Measurements from ENCODE around the gene ATF2.

Gene ATF2

GRCh38 chr2:175180701-175181103 is 12.7 kb upstream of the ATF2 start:
- H3K9me3 ChIP-seq (ENCODE audit: control insufficient read depth, low read length) = no peaks in the 10 kb centered on the region
- peaks cover 5% of the 10 kb centered on the region for H3K4me1 ChIP-seq (ENCODE audit: control insufficient read depth, insufficient read depth, low read length)
- no peaks in the 10 kb centered on the region for H3K36me3 ChIP-seq (ENCODE audit: control insufficient read depth, insufficient read depth, low read length)
- H3K4me3 ChIP-seq (ENCODE audit: low read length) = peak overlapping the region; percentile 93
- peak overlapping the region; percentile 98 for H3K9ac ChIP-seq (ENCODE audit: low read length)
- H3K27me3 ChIP-seq (ENCODE audit: control insufficient read depth, insufficient read depth, low read length) = no peaks in the 10 kb centered on the region

DNA sequence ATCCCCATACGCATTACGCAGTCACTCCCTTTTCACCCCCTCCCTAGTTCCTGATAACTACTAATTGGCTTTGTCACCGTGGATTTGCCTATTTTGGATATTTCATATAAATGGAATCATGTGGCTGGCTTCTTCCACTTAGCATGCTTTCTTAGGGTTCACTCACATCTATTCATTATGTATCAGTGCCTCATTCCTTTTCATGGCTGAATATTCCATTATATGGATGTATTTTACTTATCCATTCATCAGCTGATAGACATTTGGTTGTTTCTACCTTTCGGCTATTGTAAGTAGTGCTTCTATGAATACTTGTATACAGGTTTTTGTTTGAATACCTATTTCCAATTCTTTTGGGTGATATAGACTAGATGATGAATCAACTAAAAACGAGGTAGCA is 8.6 kb upstream of the ATF2 start:
- H3K4me1 ChIP-seq (ENCODE audit: control insufficient read depth, insufficient read depth, low read length) = peaks cover under 1% of the 10 kb centered on the region
- H3K9ac ChIP-seq (ENCODE audit: low read length) = no peak overlapping the region
- H3K9me3 ChIP-seq (ENCODE audit: control insufficient read depth, low read length) = no peaks in the 10 kb centered on the region
- no peaks in the 10 kb centered on the region for H3K36me3 ChIP-seq (ENCODE audit: control insufficient read depth, insufficient read depth, low read length)
- no peak overlapping the region for H3K4me3 ChIP-seq (ENCODE audit: low read length)
- H3K27me3 ChIP-seq (ENCODE audit: control insufficient read depth, insufficient read depth, low read length) = no peaks in the 10 kb centered on the region

DNA sequence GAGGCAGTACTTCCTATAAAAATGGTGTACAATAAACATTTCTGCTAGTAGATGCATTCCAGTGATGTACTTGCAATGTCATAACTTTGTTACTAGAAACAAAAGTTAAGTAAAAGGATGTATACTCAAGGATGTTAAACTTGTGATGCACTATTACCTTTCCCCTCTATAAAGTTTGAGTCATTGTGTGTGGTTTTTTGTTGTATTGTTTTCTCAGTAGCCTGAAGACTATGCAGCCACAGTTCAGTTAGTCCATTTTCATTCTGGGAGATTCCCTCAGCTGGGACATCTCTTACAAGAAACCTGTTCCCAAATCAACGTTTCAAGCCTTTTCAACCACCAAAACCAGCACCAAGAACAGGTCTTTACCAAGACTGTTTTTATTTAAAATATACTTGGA is 7.9 kb upstream of the ATF2 start:
- no peaks in the 10 kb centered on the region for H3K4me1 ChIP-seq (ENCODE audit: control insufficient read depth, insufficient read depth, low read length)
- H3K4me3 ChIP-seq (ENCODE audit: low read length) = no peak overlapping the region
- no peaks in the 10 kb centered on the region for H3K36me3 ChIP-seq (ENCODE audit: control insufficient read depth, insufficient read depth, low read length)
- no peaks in the 10 kb centered on the region for H3K9me3 ChIP-seq (ENCODE audit: control insufficient read depth, low read length)
- no peaks in the 10 kb centered on the region for H3K27me3 ChIP-seq (ENCODE audit: control insufficient read depth, insufficient read depth, low read length)
- no peak overlapping the region for H3K9ac ChIP-seq (ENCODE audit: low read length)

GRCh38 chr2:175175320-175175719 is 7.3 kb upstream of the ATF2 start:
- Histone ChIP-seq H3K9ac (ENCODE audit: low read length) (no peak overlapping the region), H3K4me1 (ENCODE audit: control insufficient read depth, insufficient read depth, low read length) (no peaks in the 10 kb centered on the region), H3K27me3 (ENCODE audit: control insufficient read depth, insufficient read depth, low read length) (no peaks in the 10 kb centered on the region), H3K9me3 (ENCODE audit: control insufficient read depth, low read length) (no peaks in the 10 kb centered on the region), H3K36me3 (ENCODE audit: control insufficient read depth, insufficient read depth, low read length) (no peaks in the 10 kb centered on the region), H3K4me3 (ENCODE audit: low read length) (no peak overlapping the region)

- no peak overlapping the region for H3K9ac ChIP-seq (ENCODE audit: low read length)
- no peaks in the 10 kb centered on the region for H3K4me1 ChIP-seq (ENCODE audit: control insufficient read depth, insufficient read depth, low read length)
- H3K4me3 ChIP-seq (ENCODE audit: low read length) = no peak overlapping the region
- H3K36me3 ChIP-seq (ENCODE audit: control insufficient read depth, insufficient read depth, low read length) = no peaks in the 10 kb centered on the region
- H3K27me3 ChIP-seq (ENCODE audit: control insufficient read depth, insufficient read depth, low read length) = no peaks in the 10 kb centered on the region
- H3K9me3 ChIP-seq (ENCODE audit: control insufficient read depth, low read length) = no peaks in the 10 kb centered on the region
These were observed 2.8 kb upstream of the ATF2 start for GRCh38 chr2:175170659-175171304.

DNA sequence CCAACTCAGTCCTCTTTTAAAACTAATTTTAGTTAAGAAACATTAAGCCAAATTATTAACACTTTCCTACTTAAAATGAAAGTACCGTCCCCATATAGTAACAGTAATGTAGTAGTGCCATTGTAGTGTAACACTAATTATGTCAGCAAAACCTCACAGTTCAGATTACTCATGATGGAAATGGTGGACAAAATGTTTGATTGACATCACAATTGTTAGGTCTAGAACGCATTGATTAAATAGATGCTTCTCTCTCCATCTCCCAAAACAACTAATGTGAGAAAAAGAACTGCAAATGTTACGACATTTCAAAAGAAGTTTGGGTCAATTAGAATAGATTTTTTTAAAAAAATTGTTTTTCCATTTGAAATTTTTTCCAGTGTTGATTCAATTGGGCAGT is 1.2 kb upstream of the ATF2 start:
- Histone ChIP-seq H3K27me3 (ENCODE audit: control insufficient read depth, insufficient read depth, low read length) (no peaks in the 10 kb centered on the region), H3K36me3 (ENCODE audit: control insufficient read depth, insufficient read depth, low read length) (no peaks in the 10 kb centered on the region), H3K4me3 (ENCODE audit: low read length) (no peak overlapping the region), H3K4me1 (ENCODE audit: control insufficient read depth, insufficient read depth, low read length) (no peaks in the 10 kb centered on the region), H3K9me3 (ENCODE audit: control insufficient read depth, low read length) (no peaks in the 10 kb centered on the region), H3K9ac (ENCODE audit: low read length) (no peak overlapping the region)

DNA sequence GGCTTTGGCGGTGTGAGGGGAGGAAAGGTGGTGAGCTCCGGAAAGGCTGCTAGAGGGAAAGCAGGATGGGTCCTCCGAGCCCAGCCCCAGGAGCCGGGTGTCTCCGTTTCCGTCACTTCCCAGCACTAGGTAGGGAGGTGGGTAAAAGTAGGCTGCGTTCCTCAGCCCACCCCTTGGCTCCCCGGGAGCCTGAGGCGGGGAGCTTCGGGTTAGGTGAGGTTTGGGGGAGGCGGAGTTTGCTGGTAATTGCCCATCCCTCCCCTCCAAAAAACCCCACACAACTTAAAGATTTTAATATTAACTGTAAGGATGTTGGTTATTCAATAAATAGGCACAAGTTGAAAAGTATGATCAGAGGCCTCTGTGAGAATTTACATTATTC is 552 bp upstream of the ATF2 start:
- H3K27me3 ChIP-seq (ENCODE audit: control insufficient read depth, insufficient read depth, low read length) = no peaks in the 10 kb centered on the region
- peak overlapping the region; percentile 95 for H3K9ac ChIP-seq (ENCODE audit: low read length)
- H3K4me3 ChIP-seq (ENCODE audit: low read length) = peak overlapping the region; percentile 40
- H3K4me1 ChIP-seq (ENCODE audit: control insufficient read depth, insufficient read depth, low read length) = no peaks in the 10 kb centered on the region
- H3K36me3 ChIP-seq (ENCODE audit: control insufficient read depth, insufficient read depth, low read length) = no peaks in the 10 kb centered on the region
- H3K9me3 ChIP-seq (ENCODE audit: control insufficient read depth, low read length) = no peaks in the 10 kb centered on the region

DNA sequence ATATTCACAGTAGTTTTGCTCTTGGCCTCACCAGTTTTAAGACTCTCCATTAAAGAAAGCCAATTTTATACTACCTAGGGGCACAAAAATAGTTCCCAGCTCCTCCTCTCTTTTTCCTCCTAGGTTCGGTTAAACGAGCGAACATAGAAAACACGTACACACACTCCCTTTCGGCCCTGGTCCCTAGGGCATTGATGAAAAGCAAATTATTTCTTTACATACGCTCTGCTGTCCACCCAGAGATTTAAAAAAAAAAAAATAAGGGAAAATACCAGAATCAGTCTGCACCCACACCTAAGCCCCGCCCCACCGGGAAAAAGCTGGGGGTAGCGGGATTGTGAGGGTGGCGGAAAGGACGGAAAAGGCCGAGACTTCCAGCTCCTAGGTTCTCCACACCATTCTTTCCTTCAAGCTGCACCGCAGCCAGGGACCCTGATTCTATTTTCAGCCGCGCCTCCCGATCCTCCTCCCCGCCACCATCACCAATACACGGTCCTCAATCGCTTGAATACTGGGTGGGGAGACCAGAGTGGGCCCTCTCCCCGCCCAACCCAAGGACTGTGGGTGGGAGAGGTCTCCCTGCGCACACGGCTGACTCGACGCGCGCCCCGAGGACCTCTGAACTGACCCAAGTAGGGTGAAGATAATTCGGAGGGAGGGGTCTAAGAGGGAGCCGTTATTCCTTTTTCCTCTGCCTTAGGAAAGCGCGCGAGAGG is 769 bp downstream of the ATF2 start:
- Histone ChIP-seq H3K9me3 (ENCODE audit: control insufficient read depth, low read length) (no peaks in the 10 kb centered on the region), H3K27me3 (ENCODE audit: control insufficient read depth, insufficient read depth, low read length) (no peaks in the 10 kb centered on the region), H3K4me3 (ENCODE audit: low read length) (peak overlapping the region; percentile 100), H3K9ac (ENCODE audit: low read length) (peak overlapping the region; percentile 95), H3K36me3 (ENCODE audit: control insufficient read depth, insufficient read depth, low read length) (no peaks in the 10 kb centered on the region), H3K4me1 (ENCODE audit: control insufficient read depth, insufficient read depth, low read length) (no peaks in the 10 kb centered on the region)

GRCh38 chr2:175166216-175166824 is 1.7 kb downstream of the ATF2 start:
- no peaks in the 10 kb centered on the region for H3K9me3 ChIP-seq (ENCODE audit: control insufficient read depth, low read length)
- no peaks in the 10 kb centered on the region for H3K27me3 ChIP-seq (ENCODE audit: control insufficient read depth, insufficient read depth, low read length)
- no peaks in the 10 kb centered on the region for H3K4me1 ChIP-seq (ENCODE audit: control insufficient read depth, insufficient read depth, low read length)
- H3K36me3 ChIP-seq (ENCODE audit: control insufficient read depth, insufficient read depth, low read length) = no peaks in the 10 kb centered on the region
- no peak overlapping the region for H3K4me3 ChIP-seq (ENCODE audit: low read length)
- H3K9ac ChIP-seq (ENCODE audit: low read length) = no peak overlapping the region

DNA sequence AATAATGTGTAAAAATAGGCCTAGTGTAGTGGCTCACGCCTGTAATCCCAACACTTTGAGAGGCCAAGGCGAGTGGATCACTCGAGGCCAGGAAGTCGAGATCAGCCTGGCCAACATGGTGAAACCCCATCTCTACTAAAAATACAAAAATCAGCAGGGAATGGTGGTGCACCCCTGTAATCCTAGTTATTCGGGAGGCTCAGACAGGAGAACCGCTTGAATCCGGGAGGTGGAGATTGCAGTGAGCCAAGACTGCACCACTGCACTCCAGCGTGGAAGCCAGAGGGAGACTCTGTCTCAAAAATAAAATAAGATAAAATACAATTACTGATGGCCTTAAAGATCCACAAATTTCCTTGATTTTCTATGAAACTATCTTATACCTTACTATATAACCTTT is 3.8 kb downstream of the ATF2 start:
- Histone ChIP-seq H3K36me3 (ENCODE audit: control insufficient read depth, insufficient read depth, low read length) (no peaks in the 10 kb centered on the region), H3K9ac (ENCODE audit: low read length) (no peak overlapping the region), H3K4me3 (ENCODE audit: low read length) (no peak overlapping the region), H3K27me3 (ENCODE audit: control insufficient read depth, insufficient read depth, low read length) (no peaks in the 10 kb centered on the region), H3K4me1 (ENCODE audit: control insufficient read depth, insufficient read depth, low read length) (no peaks in the 10 kb centered on the region), H3K9me3 (ENCODE audit: control insufficient read depth, low read length) (no peaks in the 10 kb centered on the region)

DNA sequence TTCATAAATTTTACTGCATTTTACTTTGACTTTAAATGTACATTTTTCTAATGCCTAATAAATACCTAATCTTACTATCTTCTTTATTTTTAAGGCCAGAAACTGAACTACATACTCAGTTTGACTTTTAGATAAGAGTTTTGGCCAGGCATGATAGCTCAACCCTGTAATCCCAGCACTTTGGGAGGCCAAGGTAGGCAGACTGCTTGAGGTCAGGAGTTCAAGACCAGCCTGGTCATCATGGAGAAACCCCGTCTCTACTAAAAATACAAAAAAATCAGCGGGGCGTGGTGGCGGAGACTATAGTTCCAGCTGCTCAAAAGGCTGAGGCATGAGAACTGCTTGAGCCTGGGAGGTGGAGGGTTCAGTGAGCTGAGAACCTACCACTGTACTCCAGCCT is 9.1 kb downstream of the ATF2 start:
- no peaks in the 10 kb centered on the region for H3K27me3 ChIP-seq (ENCODE audit: control insufficient read depth, insufficient read depth, low read length)
- no peaks in the 10 kb centered on the region for H3K9me3 ChIP-seq (ENCODE audit: control insufficient read depth, low read length)
- H3K9ac ChIP-seq (ENCODE audit: low read length) = no peak overlapping the region
- H3K36me3 ChIP-seq (ENCODE audit: control insufficient read depth, insufficient read depth, low read length) = no peaks in the 10 kb centered on the region
- no peaks in the 10 kb centered on the region for H3K4me1 ChIP-seq (ENCODE audit: control insufficient read depth, insufficient read depth, low read length)
- H3K4me3 ChIP-seq (ENCODE audit: low read length) = no peak overlapping the region

- Histone ChIP-seq H3K9me3 (ENCODE audit: control insufficient read depth, low read length) (no peaks in the 10 kb centered on the region), H3K4me1 (ENCODE audit: control insufficient read depth, insufficient read depth, low read length) (peaks cover 9% of the 10 kb centered on the region), H3K4me3 (ENCODE audit: low read length) (no peak overlapping the region), H3K36me3 (ENCODE audit: control insufficient read depth, insufficient read depth, low read length) (no peaks in the 10 kb centered on the region), H3K27me3 (ENCODE audit: control insufficient read depth, insufficient read depth, low read length) (no peaks in the 10 kb centered on the region), H3K9ac (ENCODE audit: low read length) (no peak overlapping the region)
These were observed 11.5 kb downstream of the ATF2 start for GRCh38 chr2:175156534-175156933.

Measured in mucosa of stomach (tissue), 1 donor.